ENCODE data around the gene RAD51B. TPM values are rescaled to one million over a fixed set of nuclear protein-coding genes. Genes with fewer than 3 reads are reported as not detected.

The RAD51B gene
- total RNA-seq, 4 donors from 2014 or later: 8.9 to 30.3 (median 10.4) TPM

DNA sequence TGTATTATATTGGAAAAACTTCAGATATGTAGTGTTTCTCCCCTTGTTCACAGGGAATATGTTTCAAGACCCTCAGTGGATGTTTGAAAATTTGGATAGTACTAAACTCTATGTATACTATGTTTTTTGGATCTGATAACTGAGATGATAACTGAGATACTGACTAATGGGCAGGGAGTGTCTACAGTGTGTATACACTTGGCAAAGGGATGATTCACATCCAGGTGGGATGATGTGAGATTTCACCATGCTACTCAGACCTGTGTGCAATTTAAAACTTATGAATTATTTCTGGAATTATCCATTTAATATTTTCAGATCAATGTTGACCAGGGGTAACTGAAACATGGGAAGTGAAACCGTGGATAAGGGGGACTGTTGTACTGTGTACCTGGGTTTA, 13.8 kb downstream of the RAD51B start:
- DNase-seq (ENCODE audit: low spot score): no peak
- no peak for TF ChIP-seq CTCF (IDR thresholded peaks at IDR 0.05)
- no peak for ATAC-seq (ENCODE audit: low FRiP score)

- DNase-seq (ENCODE audit: low spot score) (no peak), ATAC-seq (ENCODE audit: low FRiP score) (no peak)
- TF ChIP-seq CTCF (IDR thresholded peaks at IDR 0.05): no peak
Observed at GRCh38 chr14:67835596-67835995, 16.0 kb downstream of the RAD51B start.

DNA sequence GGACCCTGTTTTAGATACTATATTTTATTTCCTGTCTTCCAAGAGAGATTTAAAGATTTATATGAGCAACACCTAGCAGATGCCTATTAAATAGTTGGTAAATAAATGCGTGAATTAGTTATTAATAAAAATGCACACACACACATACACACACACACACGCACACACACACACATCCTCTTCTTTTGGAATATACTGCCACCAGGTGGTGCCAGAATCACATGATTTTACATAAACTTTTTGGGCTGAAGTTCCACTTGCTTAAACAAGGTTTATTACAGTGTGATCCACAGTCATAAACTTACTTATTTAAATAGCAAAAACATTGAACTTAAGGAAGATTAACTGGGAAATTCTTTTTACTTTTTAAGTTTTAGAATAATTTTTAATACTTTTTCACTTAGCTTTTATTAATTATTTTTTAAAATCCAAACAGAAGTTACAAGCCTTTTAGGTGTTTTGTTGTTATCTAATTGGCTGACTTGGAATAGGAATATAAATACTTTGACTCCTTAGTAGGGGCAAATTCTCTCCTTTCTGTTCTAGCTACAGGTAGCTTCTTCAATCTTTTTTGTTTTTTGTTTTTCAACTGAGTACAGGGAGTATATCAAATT, 17.5 kb downstream of the RAD51B start:
- ATAC-seq (ENCODE audit: low FRiP score) (no peak), DNase-seq (ENCODE audit: low spot score) (peak; percentile 51)
- TF ChIP-seq CTCF (IDR thresholded peaks at IDR 0.05): peak in 1 of 3 donors; percentile 53

- no peak for TF ChIP-seq CTCF (IDR thresholded peaks at IDR 0.05)
- no peak for DNase-seq (ENCODE audit: low spot score)
- ATAC-seq (ENCODE audit: low FRiP score): no peak
Observed at GRCh38 chr14:67846029-67846610, 26.5 kb downstream of the RAD51B start.

GRCh38 chr14:67850066-67850830, 30.7 kb downstream of the RAD51B start:
- no peak for TF ChIP-seq CTCF (IDR thresholded peaks at IDR 0.05)
- DNase-seq (ENCODE audit: low spot score): no peak
- no peak for ATAC-seq (ENCODE audit: low FRiP score)

DNA sequence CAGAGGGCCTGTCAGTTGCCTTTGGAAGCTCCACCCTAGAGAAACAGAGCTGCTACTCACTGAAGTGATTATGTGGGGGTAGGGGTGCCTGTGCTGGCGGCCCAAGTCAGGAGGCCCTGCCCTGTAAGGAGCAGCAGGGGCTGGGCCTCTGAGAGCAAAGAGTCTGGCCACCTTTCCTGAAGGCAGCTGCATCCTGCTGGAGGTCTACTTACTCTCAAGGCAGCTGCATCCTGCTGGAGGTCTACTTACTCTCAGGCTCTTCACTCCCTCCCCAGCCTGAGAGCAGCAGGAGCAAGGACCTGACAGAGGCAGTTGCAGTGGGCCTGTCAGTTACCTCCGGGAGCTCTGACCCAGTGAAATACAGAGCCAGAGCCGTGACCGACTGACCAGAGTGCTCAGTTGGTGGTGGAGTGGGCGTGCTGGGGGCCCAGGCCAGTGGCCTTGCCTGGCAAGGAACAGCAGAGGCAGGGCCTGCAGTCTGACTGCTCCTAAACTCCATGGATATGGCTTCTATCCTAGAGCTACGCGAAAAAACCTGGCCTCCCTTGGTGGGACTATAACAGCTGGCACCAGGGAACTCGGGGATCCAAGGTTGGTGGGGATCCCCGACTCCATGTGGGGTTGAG, 32.3 kb downstream of the RAD51B start:
- no peak for TF ChIP-seq CTCF (IDR thresholded peaks at IDR 0.05)
- DNase-seq (ENCODE audit: low spot score): no peak
- ATAC-seq (ENCODE audit: low FRiP score): no peak

All from omental fat pad (tissue), 4 donors.